Measurements from ENCODE around the gene REXO4. TPM values are rescaled to one million over a fixed set of nuclear protein-coding genes. Genes with fewer than 3 reads are reported as not detected.

The REXO4 gene
- total RNA-seq, 4 donors from 2014 or later = 20.9 to 28.3 (median 22.2) TPM

DNA sequence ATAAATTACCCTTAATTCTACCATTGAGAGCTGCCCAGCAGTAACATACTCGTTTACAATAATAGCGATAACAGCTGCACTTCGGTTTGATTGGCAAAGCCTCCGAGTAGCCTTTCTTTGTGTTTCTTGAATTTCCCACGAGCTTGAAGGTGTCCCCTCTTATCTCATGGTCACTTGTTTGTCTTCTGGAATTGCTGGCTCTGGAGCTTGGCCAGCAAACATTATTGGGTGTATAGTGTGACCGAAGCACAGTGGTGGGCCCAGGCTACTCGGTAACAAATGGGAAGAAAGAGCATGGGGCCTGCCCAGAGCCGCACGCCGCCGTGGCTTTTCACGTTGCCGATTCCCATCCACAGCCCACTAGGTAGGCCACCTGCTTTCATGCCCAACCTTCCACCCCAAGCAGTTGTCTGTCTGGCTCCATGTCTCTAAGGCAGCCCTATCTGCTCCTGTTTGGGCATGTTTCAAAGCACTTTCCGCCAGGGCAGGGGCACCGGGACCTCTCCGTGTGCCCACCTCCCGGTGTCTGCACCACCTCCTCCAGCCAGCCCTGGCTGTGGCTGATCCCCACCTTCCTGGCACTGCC is 33.0 kb downstream of the REXO4 start:
- no peaks in the 10 kb centered on the region for H3K36me3 ChIP-seq
- no peaks in the 10 kb centered on the region for H3K27me3 ChIP-seq
- H3K27ac ChIP-seq = no peak overlapping the region
- H3K9me3 ChIP-seq = no peaks in the 10 kb centered on the region
- H3K4me3 ChIP-seq = no peak overlapping the region
- peaks cover 8% of the 10 kb centered on the region for H3K4me1 ChIP-seq
- 91% methylated on average over 17 of the region's 17 CpGs for WGBS
- TF ChIP-seq POLR2A (IDR thresholded peaks at IDR 0.05) (no peak), EP300 (IDR thresholded peaks at IDR 0.05) (no peak), POLR2AphosphoS5 (IDR thresholded peaks at IDR 0.05) (no peak)
- TF ChIP-seq, protein P1, sequence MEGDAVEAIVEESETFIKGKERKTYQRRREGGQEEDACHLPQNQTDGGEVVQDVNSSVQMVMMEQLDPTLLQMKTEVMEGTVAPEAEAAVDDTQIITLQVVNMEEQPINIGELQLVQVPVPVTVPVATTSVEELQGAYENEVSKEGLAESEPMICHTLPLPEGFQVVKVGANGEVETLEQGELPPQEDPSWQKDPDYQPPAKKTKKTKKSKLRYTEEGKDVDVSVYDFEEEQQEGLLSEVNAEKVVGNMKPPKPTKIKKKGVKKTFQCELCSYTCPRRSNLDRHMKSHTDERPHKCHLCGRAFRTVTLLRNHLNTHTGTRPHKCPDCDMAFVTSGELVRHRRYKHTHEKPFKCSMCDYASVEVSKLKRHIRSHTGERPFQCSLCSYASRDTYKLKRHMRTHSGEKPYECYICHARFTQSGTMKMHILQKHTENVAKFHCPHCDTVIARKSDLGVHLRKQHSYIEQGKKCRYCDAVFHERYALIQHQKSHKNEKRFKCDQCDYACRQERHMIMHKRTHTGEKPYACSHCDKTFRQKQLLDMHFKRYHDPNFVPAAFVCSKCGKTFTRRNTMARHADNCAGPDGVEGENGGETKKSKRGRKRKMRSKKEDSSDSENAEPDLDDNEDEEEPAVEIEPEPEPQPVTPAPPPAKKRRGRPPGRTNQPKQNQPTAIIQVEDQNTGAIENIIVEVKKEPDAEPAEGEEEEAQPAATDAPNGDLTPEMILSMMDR (IDR thresholded peaks at IDR 0.05) = no peak
- DNase-seq (ENCODE audit: low spot score in 2 of 2) = no peak

DNA sequence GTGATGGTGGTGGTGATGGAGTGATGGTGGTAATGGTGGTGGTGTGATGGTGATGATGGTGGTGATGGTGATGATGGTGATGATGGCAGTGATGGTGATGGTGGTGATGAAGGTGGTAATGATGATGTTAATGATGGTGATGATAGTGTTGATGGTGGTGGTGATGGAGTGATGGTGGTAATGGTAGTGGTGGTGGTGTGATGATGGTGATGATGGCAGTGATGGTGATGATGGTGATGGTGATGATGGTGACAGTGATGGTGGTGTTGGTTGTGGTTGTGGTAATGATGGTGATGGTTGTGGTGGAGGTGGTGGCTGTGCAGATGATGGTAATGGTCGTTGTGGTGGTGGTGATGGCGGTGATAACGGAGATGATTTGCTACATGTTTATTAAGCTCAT is 34.4 kb downstream of the REXO4 start:
- no peak for TF ChIP-seq POLR2A (IDR thresholded peaks at IDR 0.05)
- no peak for TF ChIP-seq EP300 (IDR thresholded peaks at IDR 0.05)
- no peak for TF ChIP-seq POLR2AphosphoS5 (IDR thresholded peaks at IDR 0.05)
- TF ChIP-seq, protein P1 (IDR thresholded peaks at IDR 0.05) = peak in 1 of 2 donors; percentile 4
- peaks cover 8% of the 10 kb centered on the region for H3K4me1 ChIP-seq

DNA sequence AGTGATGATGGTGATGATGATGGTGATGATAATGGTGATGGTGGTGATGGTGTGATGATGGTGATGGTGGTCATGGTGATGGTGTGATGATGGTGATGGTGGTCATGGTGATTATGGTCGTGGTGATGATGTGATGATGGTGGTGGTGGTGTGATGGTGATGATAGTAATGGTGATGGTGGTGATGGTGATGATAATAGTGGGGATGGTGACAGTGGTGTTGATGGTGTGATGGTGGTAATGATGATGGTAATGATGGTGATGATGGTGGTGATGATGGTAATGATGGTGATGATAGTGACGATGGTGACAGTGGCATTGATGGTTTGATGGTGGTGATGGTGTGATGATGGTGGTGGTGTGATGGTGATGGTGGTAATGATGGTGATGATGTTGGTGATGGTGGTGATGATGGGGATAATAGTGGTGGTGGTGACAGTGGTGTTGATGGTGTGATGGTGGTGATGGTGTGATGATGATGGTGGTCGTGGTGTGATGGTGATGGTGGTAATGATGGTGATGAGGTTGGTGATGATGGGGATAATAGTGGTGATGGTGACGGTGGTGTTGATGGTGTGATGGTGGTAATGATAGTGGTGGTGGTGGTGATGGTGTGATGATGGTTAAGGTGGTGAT is 35.2 kb downstream of the REXO4 start:
- no peaks in the 10 kb centered on the region for H3K36me3 ChIP-seq
- H3K9me3 ChIP-seq = no peaks in the 10 kb centered on the region
- no peak for TF ChIP-seq POLR2A (IDR thresholded peaks at IDR 0.05)
- TF ChIP-seq, protein P1 (IDR thresholded peaks at IDR 0.05) = no peak
- no peak for TF ChIP-seq EP300 (IDR thresholded peaks at IDR 0.05)
- no peak for TF ChIP-seq POLR2AphosphoS5 (IDR thresholded peaks at IDR 0.05)
- no peak overlapping the region for H3K27ac ChIP-seq
- peaks cover 9% of the 10 kb centered on the region for H3K4me1 ChIP-seq
- 93% methylated on average over 4 of the region's 4 CpGs for WGBS
- no peak overlapping the region for H3K4me3 ChIP-seq
- no peaks in the 10 kb centered on the region for H3K27me3 ChIP-seq
- no peak for DNase-seq (ENCODE audit: low spot score in 2 of 2)

More for the DNA sequence above, 34.4 kb downstream of the REXO4 start:
- H3K4me3 ChIP-seq = no peak overlapping the region
- no peaks in the 10 kb centered on the region for H3K9me3 ChIP-seq
- no peaks in the 10 kb centered on the region for H3K27me3 ChIP-seq
- no peak for DNase-seq (ENCODE audit: low spot score in 2 of 2)
- WGBS = 91% methylated on average over 3 of the region's 3 CpGs
- no peaks in the 10 kb centered on the region for H3K36me3 ChIP-seq
- H3K27ac ChIP-seq = no peak overlapping the region

DNA sequence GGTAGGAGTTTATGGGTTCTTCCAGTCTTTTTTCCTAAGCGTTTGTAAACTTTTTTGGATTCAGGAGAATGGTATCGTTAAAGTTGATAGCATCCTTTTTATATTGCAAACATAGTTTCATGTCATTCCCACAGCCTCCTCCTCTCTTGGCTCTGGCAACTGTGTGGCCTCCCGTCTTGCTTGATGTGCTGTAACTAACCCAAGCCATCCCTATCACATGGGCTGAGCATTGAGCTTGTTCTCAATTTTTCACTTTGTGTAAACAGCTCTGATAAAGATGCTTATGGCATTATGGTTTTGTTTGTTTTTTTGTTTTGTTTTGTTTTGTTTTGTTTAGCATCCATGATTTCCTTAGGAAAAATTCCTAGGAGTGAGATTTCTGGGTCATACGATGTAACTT is 37.1 kb downstream of the REXO4 start:
- H3K36me3 ChIP-seq = no peaks in the 10 kb centered on the region
- H3K27me3 ChIP-seq = no peaks in the 10 kb centered on the region
- H3K4me3 ChIP-seq = no peak overlapping the region
- no peaks in the 10 kb centered on the region for H3K9me3 ChIP-seq
- TF ChIP-seq EP300 (IDR thresholded peaks at IDR 0.05) (no peak), POLR2AphosphoS5 (IDR thresholded peaks at IDR 0.05) (no peak), POLR2A (IDR thresholded peaks at IDR 0.05) (no peak)
- TF ChIP-seq, protein P1 (IDR thresholded peaks at IDR 0.05) = no peak
- 83% methylated on average over 4 of the region's 4 CpGs for WGBS
- DNase-seq (ENCODE audit: low spot score in 2 of 2) = no peak
- peaks cover 20% of the 10 kb centered on the region for H3K4me1 ChIP-seq
- no peak overlapping the region for H3K27ac ChIP-seq

DNA sequence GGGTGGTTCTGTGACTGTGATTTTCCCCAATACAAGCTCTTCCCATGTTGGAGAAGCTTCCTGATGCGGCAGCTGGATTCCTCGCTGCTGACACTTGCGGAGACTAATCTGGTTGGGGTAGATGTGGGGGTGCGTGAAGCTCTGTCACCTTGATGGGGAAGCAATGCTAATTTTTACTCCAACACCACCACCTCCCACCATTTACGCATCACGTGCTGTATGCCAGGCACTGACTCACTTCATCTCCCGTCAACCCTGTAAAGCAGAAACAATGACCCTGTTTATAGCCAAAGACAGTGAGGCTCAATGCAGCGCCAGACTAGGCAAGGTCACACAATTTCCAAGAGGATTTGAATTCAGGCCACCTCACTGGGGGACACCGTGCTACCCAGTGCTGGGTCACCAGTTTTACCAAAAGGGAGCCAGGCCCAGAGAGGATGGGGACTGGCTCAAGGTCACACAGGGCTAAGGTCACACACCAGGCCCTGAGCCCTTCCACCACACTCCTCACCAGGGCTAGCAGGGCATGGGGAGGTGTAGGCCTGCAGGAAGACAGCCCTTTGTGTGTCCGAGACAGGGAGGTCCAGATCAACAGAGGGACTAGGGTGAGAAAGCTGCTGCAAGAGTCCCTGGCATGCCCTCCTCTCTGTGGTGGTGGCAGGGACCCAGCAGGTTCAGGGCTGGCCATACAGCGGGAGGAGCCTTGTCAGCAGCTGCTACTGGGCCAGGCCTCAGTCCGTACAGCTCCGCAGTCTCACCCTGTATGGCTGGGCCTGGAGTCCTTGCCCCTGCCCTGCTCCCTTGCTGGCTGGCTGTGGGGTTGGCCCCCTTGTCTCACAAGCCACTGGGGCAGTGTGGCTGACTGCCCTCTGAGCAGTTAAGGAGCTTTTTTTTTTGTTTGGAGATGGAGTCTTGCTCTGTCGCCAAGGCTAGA is 38.4 kb downstream of the REXO4 start:
- Histone ChIP-seq H3K36me3 (no peaks in the 10 kb centered on the region), H3K27ac (no peak overlapping the region), H3K4me3 (no peak overlapping the region), H3K27me3 (no peaks in the 10 kb centered on the region), H3K4me1 (peaks cover 29% of the 10 kb centered on the region), H3K9me3 (no peaks in the 10 kb centered on the region)
- 90% methylated on average over 14 of the region's 14 CpGs for WGBS
- DNase-seq (ENCODE audit: low spot score in 2 of 2) = no peak
- no peak for TF ChIP-seq POLR2A (IDR thresholded peaks at IDR 0.05)
- no peak for TF ChIP-seq EP300 (IDR thresholded peaks at IDR 0.05)
- TF ChIP-seq, protein P1 (IDR thresholded peaks at IDR 0.05) = no peak
- TF ChIP-seq POLR2AphosphoS5 (IDR thresholded peaks at IDR 0.05) = no peak

All from suprapubic skin (tissue), 4 donors.